Measurements from ENCODE around the gene HOXA9. TPM values are rescaled to one million over a fixed set of nuclear protein-coding genes. Genes with fewer than 3 reads are reported as not detected.

Gene HOXA9
- total RNA-seq, 1 experiment from 2014 or later = 16.7 TPM

GRCh38 chr7:27213433-27214238 is 48.3 kb upstream of the HOXA9 start:
- Histone ChIP-seq H3K36me3 (ENCODE audit: control insufficient read depth, insufficient read depth, low read length) (no peaks in the 10 kb centered on the region), H3K9me3 (no peaks in the 10 kb centered on the region), H3K27me3 (replicated peaks; ENCODE audit: control insufficient read depth, insufficient read depth, low read length) (no peaks in the 10 kb centered on the region), H3K4me3 (ENCODE audit: low read depth, low read length) (no peak overlapping the region), H3K4me1 (peaks cover 22% of the 10 kb centered on the region)
- Mint-ChIP-seq H3K27me3 (ENCODE audit: insufficient read depth, unreplicated experiment) (no peaks in the 10 kb centered on the region), H3K4me1 (ENCODE audit: low read depth, unreplicated experiment) (peaks cover 24% of the 10 kb centered on the region), H3K9me3 (ENCODE audit: unreplicated experiment) (no peaks in the 10 kb centered on the region), H3K27ac (ENCODE audit: unreplicated experiment) (no peak overlapping the region), H3K36me3 (ENCODE audit: insufficient read depth, unreplicated experiment) (no peaks in the 10 kb centered on the region), H3K4me3 (ENCODE audit: unreplicated experiment) (no peak overlapping the region)
- intact Hi-C loops (cut with micrococcal nuclease; ENCODE audit: unreplicated experiment) = no loop called here
- DNase-seq = no peak
- no TSS peak for BruUV-seq (replicated peaks)
- no peak for TF ChIP-seq CTCF (IDR thresholded peaks at IDR 0.05; ENCODE audit: insufficient read depth in 1 of 2, low read depth in 1 of 2, low read length in 1 of 2, severe bottlenecking in 1 of 2, unreplicated experiment in 1 of 2)
- ChIA-PET POLR2A (no interaction called here), CTCF (no interaction called here)

- no peaks in the 10 kb centered on the region for H3K9me3 ChIP-seq
- H3K27ac Mint-ChIP-seq (ENCODE audit: unreplicated experiment) = no peak overlapping the region
- CTCF ChIA-PET = no interaction called here
- POLR2A ChIA-PET = no interaction called here
- H3K27me3 ChIP-seq (replicated peaks; ENCODE audit: control insufficient read depth, insufficient read depth, low read length) = no peaks in the 10 kb centered on the region
- H3K9me3 Mint-ChIP-seq (ENCODE audit: unreplicated experiment) = no peaks in the 10 kb centered on the region
- H3K36me3 Mint-ChIP-seq (ENCODE audit: insufficient read depth, unreplicated experiment) = no peaks in the 10 kb centered on the region
- no peaks in the 10 kb centered on the region for H3K27me3 Mint-ChIP-seq (ENCODE audit: insufficient read depth, unreplicated experiment)
- TF ChIP-seq CTCF (IDR thresholded peaks at IDR 0.05; ENCODE audit: insufficient read depth in 1 of 2, low read depth in 1 of 2, low read length in 1 of 2, severe bottlenecking in 1 of 2, unreplicated experiment in 1 of 2) = no peak
- DNase-seq = no peak
- peaks cover 30% of the 10 kb centered on the region for H3K4me1 Mint-ChIP-seq (ENCODE audit: low read depth, unreplicated experiment)
- no TSS peak for BruUV-seq (replicated peaks)
- peaks cover 22% of the 10 kb centered on the region for H3K4me1 ChIP-seq
- H3K36me3 ChIP-seq (ENCODE audit: control insufficient read depth, insufficient read depth, low read length) = no peaks in the 10 kb centered on the region
- H3K4me3 Mint-ChIP-seq (ENCODE audit: unreplicated experiment) = no peak overlapping the region
- H3K4me3 ChIP-seq (ENCODE audit: low read depth, low read length) = no peak overlapping the region
- intact Hi-C loops (cut with micrococcal nuclease; ENCODE audit: unreplicated experiment) = no loop called here
Measured at GRCh38 chr7:27212497-27213432, 47.4 kb upstream of the HOXA9 start.

GRCh38 chr7:27211764-27212204 is 46.4 kb upstream of the HOXA9 start:
- BruUV-seq (replicated peaks) = no TSS peak
- Histone ChIP-seq H3K4me1 (peaks cover 22% of the 10 kb centered on the region), H3K27me3 (replicated peaks; ENCODE audit: control insufficient read depth, insufficient read depth, low read length) (no peaks in the 10 kb centered on the region), H3K36me3 (ENCODE audit: control insufficient read depth, insufficient read depth, low read length) (no peaks in the 10 kb centered on the region), H3K4me3 (ENCODE audit: low read depth, low read length) (no peak overlapping the region), H3K9me3 (no peaks in the 10 kb centered on the region)
- Mint-ChIP-seq H3K36me3 (ENCODE audit: insufficient read depth, unreplicated experiment) (no peaks in the 10 kb centered on the region), H3K4me3 (ENCODE audit: unreplicated experiment) (no peak overlapping the region), H3K9me3 (ENCODE audit: unreplicated experiment) (no peaks in the 10 kb centered on the region), H3K4me1 (ENCODE audit: low read depth, unreplicated experiment) (peaks cover 30% of the 10 kb centered on the region), H3K27ac (ENCODE audit: unreplicated experiment) (no peak overlapping the region), H3K27me3 (ENCODE audit: insufficient read depth, unreplicated experiment) (no peaks in the 10 kb centered on the region)
- intact Hi-C loops (cut with micrococcal nuclease; ENCODE audit: unreplicated experiment) = no loop called here
- TF ChIP-seq CTCF (IDR thresholded peaks at IDR 0.05; ENCODE audit: insufficient read depth in 1 of 2, low read depth in 1 of 2, low read length in 1 of 2, severe bottlenecking in 1 of 2, unreplicated experiment in 1 of 2) = no peak
- DNase-seq = no peak
- ChIA-PET POLR2A (no interaction called here), CTCF (no interaction called here)

All from Caco-2 (cell line).